H1 (cell line): ENCODE data around the gene ACTG1.

ENCODE experiments used
- GABPA ChIP-seq: IDR thresholded peaks from 2 replicates; pipeline ENCODE4 v1.6.1; 2011; ENCODE audit warnings: mild to moderate bottlenecking, low read length, moderate library complexity, borderline replicate concordance; ENCODE audit not compliant: insufficient read depth
- SAP30 ChIP-seq: fragments of 300-600 bp; sonication (generic); IDR thresholded peaks from 2 replicates; pipeline ENCODE4 v1.7.1; 2012; ENCODE audit warnings: low read length, moderate library complexity, mild to moderate bottlenecking, inconsistent platforms; ENCODE audit not compliant: insufficient read depth, insufficient replicate concordance
- YY1 ChIP-seq: IDR thresholded peaks from 2 replicates; pipeline ENCODE4 v1.6.1; 2011; ENCODE audit warnings: low read depth, mild to moderate bottlenecking, low read length
- TF ChIP-seq, protein P1 (sequence below), 3 experiments: IDR thresholded peaks; 1 replicate in 2 of 3; 2 replicates in 1 of 3; pipeline versions ENCODE4 v1.5.1 to v1.6.1; 2011; ENCODE audit warnings: low read length in 3 of 3, mild to moderate bottlenecking in 3 of 3, inconsistent platforms in 2 of 3, low read depth in 1 of 3, moderate library complexity in 1 of 3; ENCODE audit not compliant: insufficient read depth in 1 of 3; ENCODE audit errors: control extremely low read depth in 1 of 3

GRCh38 chr17:81518785-81519283 lies 6.2 kb upstream of the ACTG1 start:
- TF ChIP-seq, protein P1, sequence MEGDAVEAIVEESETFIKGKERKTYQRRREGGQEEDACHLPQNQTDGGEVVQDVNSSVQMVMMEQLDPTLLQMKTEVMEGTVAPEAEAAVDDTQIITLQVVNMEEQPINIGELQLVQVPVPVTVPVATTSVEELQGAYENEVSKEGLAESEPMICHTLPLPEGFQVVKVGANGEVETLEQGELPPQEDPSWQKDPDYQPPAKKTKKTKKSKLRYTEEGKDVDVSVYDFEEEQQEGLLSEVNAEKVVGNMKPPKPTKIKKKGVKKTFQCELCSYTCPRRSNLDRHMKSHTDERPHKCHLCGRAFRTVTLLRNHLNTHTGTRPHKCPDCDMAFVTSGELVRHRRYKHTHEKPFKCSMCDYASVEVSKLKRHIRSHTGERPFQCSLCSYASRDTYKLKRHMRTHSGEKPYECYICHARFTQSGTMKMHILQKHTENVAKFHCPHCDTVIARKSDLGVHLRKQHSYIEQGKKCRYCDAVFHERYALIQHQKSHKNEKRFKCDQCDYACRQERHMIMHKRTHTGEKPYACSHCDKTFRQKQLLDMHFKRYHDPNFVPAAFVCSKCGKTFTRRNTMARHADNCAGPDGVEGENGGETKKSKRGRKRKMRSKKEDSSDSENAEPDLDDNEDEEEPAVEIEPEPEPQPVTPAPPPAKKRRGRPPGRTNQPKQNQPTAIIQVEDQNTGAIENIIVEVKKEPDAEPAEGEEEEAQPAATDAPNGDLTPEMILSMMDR (IDR thresholded peaks at IDR 0.05; ENCODE audit: control extremely low read depth in 1 of 3, insufficient read depth in 1 of 3, low read depth in 1 of 3, low read length in 3 of 3) = no peak
- TF ChIP-seq GABPA (no peak), SAP30 (no peak), YY1 (no peak)
